Measurements from ENCODE around the gene DSCAML1.

DSCAML1 gene

GRCh38 chr11:117796872-117797529 is at the start of gene DSCAML1:
DSCAML1 (minus strand) TSS chr11:117797216; CDS start chr11:117797079, 137 bp downstream.
- peak; percentile 20 for DNase-seq (ENCODE audit: low spot score)

GRCh38 chr11:117843666-117844484 is 46.9 kb upstream of the DSCAML1 start:
- peak; percentile 61 for DNase-seq (ENCODE audit: low spot score)

- no peak for DNase-seq (ENCODE audit: low spot score)
Observed at GRCh38 chr11:117842131-117842941, 45.3 kb upstream of the DSCAML1 start.

- no peak for DNase-seq (ENCODE audit: low spot score)
Observed at GRCh38 chr11:117841551-117842031, 44.6 kb upstream of the DSCAML1 start.

- DNase-seq (ENCODE audit: low spot score) = no peak
Observed at GRCh38 chr11:117840881-117841550, 44.0 kb upstream of the DSCAML1 start.

GRCh38 chr11:117839936-117840813 is 43.2 kb upstream of the DSCAML1 start:
- DNase-seq (ENCODE audit: low spot score) = no peak

- no peak for DNase-seq (ENCODE audit: low spot score)
Observed at GRCh38 chr11:117839380-117839881, 42.4 kb upstream of the DSCAML1 start.

- no peak for DNase-seq (ENCODE audit: low spot score)
Observed at GRCh38 chr11:117838901-117839300, 41.9 kb upstream of the DSCAML1 start.

- no peak for DNase-seq (ENCODE audit: low spot score)
Observed at GRCh38 chr11:117837791-117838190, 40.8 kb upstream of the DSCAML1 start.

GRCh38 chr11:117837070-117837776 is 40.2 kb upstream of the DSCAML1 start:
- no peak for DNase-seq (ENCODE audit: low spot score)

GRCh38 chr11:117836077-117836960 is 39.3 kb upstream of the DSCAML1 start:
- no peak for DNase-seq (ENCODE audit: low spot score)

- no peak for DNase-seq (ENCODE audit: low spot score)
Observed at GRCh38 chr11:117835576-117835975, 38.6 kb upstream of the DSCAML1 start.

GRCh38 chr11:117834838-117835443 is 37.9 kb upstream of the DSCAML1 start:
- DNase-seq (ENCODE audit: low spot score) = no peak

GRCh38 chr11:117834068-117834810 is 37.2 kb upstream of the DSCAML1 start:
- no peak for DNase-seq (ENCODE audit: low spot score)

GRCh38 chr11:117833401-117833891 is 36.4 kb upstream of the DSCAML1 start:
- no peak for DNase-seq (ENCODE audit: low spot score)

- no peak for DNase-seq (ENCODE audit: low spot score)
Observed at GRCh38 chr11:117832511-117832910, 35.5 kb upstream of the DSCAML1 start.

- DNase-seq (ENCODE audit: low spot score) = no peak
Observed at GRCh38 chr11:117831661-117832415, 34.8 kb upstream of the DSCAML1 start.

Measured in AG08395 (cell line).